ENCODE measurements around the gene IGF1R.
"Not testable (repeated sequence)": the region's sequence is repeated elsewhere in the genome, so short reads cannot be mapped to it uniquely, and the experiment has no call there.

DNA sequence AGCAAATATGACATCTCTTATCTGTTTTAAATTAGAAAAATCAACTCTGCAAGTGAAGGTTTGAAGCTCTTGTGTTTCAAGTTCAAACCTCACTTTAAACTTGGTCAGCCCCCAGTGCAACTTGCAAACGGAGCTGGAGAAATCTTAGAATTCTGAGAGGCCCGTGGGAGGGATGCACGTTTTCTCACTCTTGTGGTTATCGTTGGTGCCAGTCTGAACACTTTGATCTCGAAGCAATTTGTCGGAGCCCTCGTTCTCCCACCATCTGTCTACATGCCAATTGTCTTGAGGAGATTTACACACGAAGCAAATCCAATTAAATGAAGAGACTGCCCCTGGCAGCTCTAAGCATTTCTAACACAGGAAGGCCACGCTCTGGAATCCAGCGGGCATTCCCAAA, 355.0 kb downstream of the IGF1R start:
- TF ChIP-seq POLR2A (IDR thresholded peaks at IDR 0.05) = not testable (repeated sequence)
- TF ChIP-seq, protein P1, sequence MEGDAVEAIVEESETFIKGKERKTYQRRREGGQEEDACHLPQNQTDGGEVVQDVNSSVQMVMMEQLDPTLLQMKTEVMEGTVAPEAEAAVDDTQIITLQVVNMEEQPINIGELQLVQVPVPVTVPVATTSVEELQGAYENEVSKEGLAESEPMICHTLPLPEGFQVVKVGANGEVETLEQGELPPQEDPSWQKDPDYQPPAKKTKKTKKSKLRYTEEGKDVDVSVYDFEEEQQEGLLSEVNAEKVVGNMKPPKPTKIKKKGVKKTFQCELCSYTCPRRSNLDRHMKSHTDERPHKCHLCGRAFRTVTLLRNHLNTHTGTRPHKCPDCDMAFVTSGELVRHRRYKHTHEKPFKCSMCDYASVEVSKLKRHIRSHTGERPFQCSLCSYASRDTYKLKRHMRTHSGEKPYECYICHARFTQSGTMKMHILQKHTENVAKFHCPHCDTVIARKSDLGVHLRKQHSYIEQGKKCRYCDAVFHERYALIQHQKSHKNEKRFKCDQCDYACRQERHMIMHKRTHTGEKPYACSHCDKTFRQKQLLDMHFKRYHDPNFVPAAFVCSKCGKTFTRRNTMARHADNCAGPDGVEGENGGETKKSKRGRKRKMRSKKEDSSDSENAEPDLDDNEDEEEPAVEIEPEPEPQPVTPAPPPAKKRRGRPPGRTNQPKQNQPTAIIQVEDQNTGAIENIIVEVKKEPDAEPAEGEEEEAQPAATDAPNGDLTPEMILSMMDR (IDR thresholded peaks at IDR 0.05) = not testable (repeated sequence)
